PFSK-1 (cell line): Measurements from ENCODE around the gene CACNA1H.

Experiments used
- FOXP2 ChIP-seq: optimal IDR thresholded peaks from 2 replicates; pipeline ENCODE3; 2011; ENCODE audit warnings: borderline replicate concordance, control low read depth, inconsistent platforms; ENCODE audit not compliant: insufficient read depth; ENCODE audit errors: extremely low read length, extremely low read depth
- POLR2AphosphoS5 ChIP-seq: IDR thresholded peaks from 2 replicates; pipeline ENCODE4 v1.6.1; 2012; ENCODE audit warnings: low read depth, mild to moderate bottlenecking, control low read depth, low read length, moderate library complexity
- REST ChIP-seq, 2 experiments: IDR thresholded peaks; 2 replicates each; pipeline versions ENCODE4 v1.6.1 to v1.8.0; 2011 to 2012; ENCODE audit warnings: low read depth in 2 of 2, low read length in 2 of 2, control low read depth in 1 of 2, inconsistent platforms in 1 of 2, mild to moderate bottlenecking in 1 of 2, moderate library complexity in 1 of 2; ENCODE audit not compliant: insufficient read depth in 1 of 2
- SIN3A ChIP-seq: IDR thresholded peaks from 2 replicates; pipeline ENCODE4 v1.6.1; 2012; ENCODE audit warnings: mild to moderate bottlenecking, low read length, moderate library complexity, borderline replicate concordance; ENCODE audit not compliant: insufficient read depth
- TAF1 ChIP-seq: IDR thresholded peaks from 2 replicates; pipeline ENCODE4 v1.6.1; 2012; ENCODE audit warnings: low read length, control low read depth, borderline replicate concordance; ENCODE audit not compliant: insufficient read depth

- TF ChIP-seq TAF1 (no peak), POLR2AphosphoS5 (no peak), REST (IDR thresholded peaks at IDR 0.05; ENCODE audit: insufficient read depth in 1 of 2, low read depth in 2 of 2, low read length in 2 of 2) (no peak), SIN3A (no peak), FOXP2 (no peak)
Measured at GRCh38 chr16:1125471-1125870, 27.4 kb upstream of the CACNA1H start.
